ENCODE measurements around the gene TNFAIP3.

Gene TNFAIP3

GRCh38 chr6:137853569-137854213, 13.4 kb upstream of the TNFAIP3 start:
- no peak overlapping the region for H3K4me3 ChIP-seq (ENCODE audit: low read length)
- peaks cover 17% of the 10 kb centered on the region for H3K4me1 ChIP-seq (ENCODE audit: control insufficient read depth, insufficient read depth, low read length)
- H3K9me3 ChIP-seq (ENCODE audit: control insufficient read depth, low read length) = no peaks in the 10 kb centered on the region
- DNase-seq (ENCODE audit: low read depth) = no peak
- H3K36me3 ChIP-seq (ENCODE audit: control insufficient read depth, insufficient read depth, low read length, severe bottlenecking) = no peaks in the 10 kb centered on the region
- no peak overlapping the region for H3K9ac ChIP-seq (ENCODE audit: low read length)
- no peaks in the 10 kb centered on the region for H3K27me3 ChIP-seq (replicated peaks; ENCODE audit: control insufficient read depth, insufficient read depth, low read length)

- Histone ChIP-seq H3K27me3 (replicated peaks; ENCODE audit: control insufficient read depth, insufficient read depth, low read length) (no peaks in the 10 kb centered on the region), H3K4me3 (ENCODE audit: low read length) (no peak overlapping the region), H3K4me1 (ENCODE audit: control insufficient read depth, insufficient read depth, low read length) (peaks cover 11% of the 10 kb centered on the region), H3K9ac (ENCODE audit: low read length) (no peak overlapping the region), H3K36me3 (ENCODE audit: control insufficient read depth, insufficient read depth, low read length, severe bottlenecking) (no peaks in the 10 kb centered on the region), H3K9me3 (ENCODE audit: control insufficient read depth, low read length) (no peaks in the 10 kb centered on the region)
- no peak for DNase-seq (ENCODE audit: low read depth)
Measured at GRCh38 chr6:137856138-137856898, 10.7 kb upstream of the TNFAIP3 start.

GRCh38 chr6:137859025-137859424, 8.0 kb upstream of the TNFAIP3 start:
- H3K4me3 ChIP-seq (ENCODE audit: low read length) = no peak overlapping the region
- H3K27me3 ChIP-seq (replicated peaks; ENCODE audit: control insufficient read depth, insufficient read depth, low read length) = no peaks in the 10 kb centered on the region
- H3K9ac ChIP-seq (ENCODE audit: low read length) = no peak overlapping the region

GRCh38 chr6:137860394-137861005, 6.6 kb upstream of the TNFAIP3 start:
- DNase-seq (ENCODE audit: low read depth) = no peak

More at GRCh38 chr6:137859025-137859424, 8.0 kb upstream of the TNFAIP3 start:
- peaks cover 13% of the 10 kb centered on the region for H3K4me1 ChIP-seq (ENCODE audit: control insufficient read depth, insufficient read depth, low read length)
- H3K36me3 ChIP-seq (ENCODE audit: control insufficient read depth, insufficient read depth, low read length, severe bottlenecking) = no peaks in the 10 kb centered on the region
- no peak for DNase-seq (ENCODE audit: low read depth)
- no peaks in the 10 kb centered on the region for H3K9me3 ChIP-seq (ENCODE audit: control insufficient read depth, low read length)

GRCh38 chr6:137861550-137862337, 5.3 kb upstream of the TNFAIP3 start:
- Histone ChIP-seq H3K9me3 (ENCODE audit: control insufficient read depth, low read length) (no peaks in the 10 kb centered on the region), H3K36me3 (ENCODE audit: control insufficient read depth, insufficient read depth, low read length, severe bottlenecking) (no peaks in the 10 kb centered on the region), H3K27me3 (replicated peaks; ENCODE audit: control insufficient read depth, insufficient read depth, low read length) (no peaks in the 10 kb centered on the region), H3K4me1 (ENCODE audit: control insufficient read depth, insufficient read depth, low read length) (peaks cover 20% of the 10 kb centered on the region), H3K9ac (ENCODE audit: low read length) (no peak overlapping the region), H3K4me3 (ENCODE audit: low read length) (peak overlapping the region; percentile 13)
- DNase-seq (ENCODE audit: low read depth) = no peak

More at GRCh38 chr6:137860394-137861005, 6.6 kb upstream of the TNFAIP3 start:
- H3K36me3 ChIP-seq (ENCODE audit: control insufficient read depth, insufficient read depth, low read length, severe bottlenecking) = no peaks in the 10 kb centered on the region
- H3K27me3 ChIP-seq (replicated peaks; ENCODE audit: control insufficient read depth, insufficient read depth, low read length) = no peaks in the 10 kb centered on the region
- H3K4me1 ChIP-seq (ENCODE audit: control insufficient read depth, insufficient read depth, low read length) = peaks cover 13% of the 10 kb centered on the region
- H3K9ac ChIP-seq (ENCODE audit: low read length) = no peak overlapping the region
- H3K9me3 ChIP-seq (ENCODE audit: control insufficient read depth, low read length) = no peaks in the 10 kb centered on the region
- no peak overlapping the region for H3K4me3 ChIP-seq (ENCODE audit: low read length)

GRCh38 chr6:137862419-137863090, 4.5 kb upstream of the TNFAIP3 start:
- Histone ChIP-seq H3K9ac (ENCODE audit: low read length) (no peak overlapping the region), H3K4me1 (ENCODE audit: control insufficient read depth, insufficient read depth, low read length) (peaks cover 20% of the 10 kb centered on the region), H3K4me3 (ENCODE audit: low read length) (no peak overlapping the region), H3K27me3 (replicated peaks; ENCODE audit: control insufficient read depth, insufficient read depth, low read length) (no peaks in the 10 kb centered on the region), H3K9me3 (ENCODE audit: control insufficient read depth, low read length) (no peaks in the 10 kb centered on the region), H3K36me3 (ENCODE audit: control insufficient read depth, insufficient read depth, low read length, severe bottlenecking) (no peaks in the 10 kb centered on the region)
- DNase-seq (ENCODE audit: low read depth) = no peak

- Histone ChIP-seq H3K27me3 (replicated peaks; ENCODE audit: control insufficient read depth, insufficient read depth, low read length) (no peaks in the 10 kb centered on the region), H3K9ac (ENCODE audit: low read length) (no peak overlapping the region), H3K4me1 (ENCODE audit: control insufficient read depth, insufficient read depth, low read length) (peaks cover 20% of the 10 kb centered on the region), H3K36me3 (ENCODE audit: control insufficient read depth, insufficient read depth, low read length, severe bottlenecking) (no peaks in the 10 kb centered on the region), H3K4me3 (ENCODE audit: low read length) (no peak overlapping the region), H3K9me3 (ENCODE audit: control insufficient read depth, low read length) (no peaks in the 10 kb centered on the region)
- DNase-seq (ENCODE audit: low read depth) = no peak
Measured at GRCh38 chr6:137863091-137863797, 3.8 kb upstream of the TNFAIP3 start.

GRCh38 chr6:137864812-137865508, 2.1 kb upstream of the TNFAIP3 start:
- Histone ChIP-seq H3K4me3 (ENCODE audit: low read length) (no peak overlapping the region), H3K36me3 (ENCODE audit: control insufficient read depth, insufficient read depth, low read length, severe bottlenecking) (no peaks in the 10 kb centered on the region), H3K9ac (ENCODE audit: low read length) (no peak overlapping the region), H3K27me3 (replicated peaks; ENCODE audit: control insufficient read depth, insufficient read depth, low read length) (no peaks in the 10 kb centered on the region), H3K4me1 (ENCODE audit: control insufficient read depth, insufficient read depth, low read length) (peaks cover 33% of the 10 kb centered on the region), H3K9me3 (ENCODE audit: control insufficient read depth, low read length) (no peaks in the 10 kb centered on the region)
- no peak for DNase-seq (ENCODE audit: low read depth)

GRCh38 chr6:137866200-137866913, 702 bp upstream of the TNFAIP3 start:
- H3K36me3 ChIP-seq (ENCODE audit: control insufficient read depth, insufficient read depth, low read length, severe bottlenecking) = peaks cover 4% of the 10 kb centered on the region
- peaks cover 40% of the 10 kb centered on the region for H3K4me1 ChIP-seq (ENCODE audit: control insufficient read depth, insufficient read depth, low read length)
- peak overlapping the region; percentile 79 for H3K9ac ChIP-seq (ENCODE audit: low read length)
- H3K4me3 ChIP-seq (ENCODE audit: low read length) = peak overlapping the region; percentile 82
- H3K9me3 ChIP-seq (ENCODE audit: control insufficient read depth, low read length) = no peaks in the 10 kb centered on the region
- H3K27me3 ChIP-seq (replicated peaks; ENCODE audit: control insufficient read depth, insufficient read depth, low read length) = no peaks in the 10 kb centered on the region
- DNase-seq (ENCODE audit: low read depth) = no peak
